HG03095 (cell line): Measurements from ENCODE around the gene IFIT1.
"Not testable (repeated sequence)": the region's sequence is repeated elsewhere in the genome, so short reads cannot be mapped to it uniquely, and the experiment has no call there.

ENCODE experiments used
- ATAC-seq: cut with Tn5 transposase; IDR thresholded peaks from one replicate; pipeline ENCODE4 v1.9.1; 2021; ENCODE audit warnings: moderate library complexity; ENCODE audit not compliant: unreplicated experiment

IFIT1 gene

DNA sequence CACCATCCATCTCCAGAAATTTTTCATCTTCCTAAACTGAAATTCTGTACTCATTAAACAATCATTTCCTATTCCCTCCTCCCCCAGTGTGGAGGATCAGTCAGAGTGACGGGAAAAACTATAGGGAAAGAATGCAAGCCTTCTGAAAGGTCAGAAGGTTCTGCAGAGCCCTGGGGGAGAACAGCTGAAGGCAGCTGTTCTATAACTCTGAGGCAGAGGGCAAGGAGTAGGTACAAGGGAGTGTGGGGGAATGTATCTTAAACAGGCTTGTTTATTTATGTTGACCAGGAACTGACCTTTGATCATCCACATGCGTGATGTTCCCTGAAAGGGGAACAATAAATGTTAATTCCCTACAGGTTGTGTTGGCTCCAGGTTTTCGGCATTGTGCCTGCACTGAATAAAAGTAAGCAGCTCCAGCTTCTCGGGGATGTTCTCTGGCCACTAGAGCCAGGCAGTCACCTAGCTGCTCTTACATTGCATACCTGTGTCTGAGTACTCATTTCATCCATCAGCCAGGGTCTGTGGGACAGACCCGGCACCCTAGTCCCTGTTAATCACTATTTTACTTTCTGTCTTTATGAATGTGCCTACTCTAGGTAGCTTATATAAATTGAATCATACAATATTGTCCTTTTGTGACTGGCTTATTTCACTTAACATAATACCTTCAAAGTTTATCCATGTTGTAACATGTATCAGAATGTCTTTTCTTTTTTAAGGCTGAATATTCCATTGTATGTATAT lies 5.8 kb downstream of the IFIT1 start:
- ATAC-seq = no peak

DNA sequence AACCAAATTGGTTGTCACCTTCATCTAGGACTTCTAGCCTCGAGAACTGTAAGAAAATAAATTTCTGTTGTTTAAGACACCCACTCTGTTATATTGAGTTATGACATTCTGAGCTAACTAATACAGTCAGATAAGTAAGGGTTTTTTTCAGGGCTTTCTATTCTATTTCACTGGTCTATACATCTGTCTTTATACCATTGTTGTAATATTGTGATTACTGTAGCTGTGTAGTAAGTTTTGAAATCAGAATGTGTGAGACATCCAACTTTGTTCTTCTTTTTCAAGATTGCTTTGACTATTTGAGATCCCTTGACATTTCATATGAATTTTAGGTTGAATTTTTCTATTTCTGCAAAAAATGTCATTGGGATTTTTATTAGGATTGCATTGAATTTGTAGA lies 7.5 kb downstream of the IFIT1 start:
- ATAC-seq = no peak

DNA sequence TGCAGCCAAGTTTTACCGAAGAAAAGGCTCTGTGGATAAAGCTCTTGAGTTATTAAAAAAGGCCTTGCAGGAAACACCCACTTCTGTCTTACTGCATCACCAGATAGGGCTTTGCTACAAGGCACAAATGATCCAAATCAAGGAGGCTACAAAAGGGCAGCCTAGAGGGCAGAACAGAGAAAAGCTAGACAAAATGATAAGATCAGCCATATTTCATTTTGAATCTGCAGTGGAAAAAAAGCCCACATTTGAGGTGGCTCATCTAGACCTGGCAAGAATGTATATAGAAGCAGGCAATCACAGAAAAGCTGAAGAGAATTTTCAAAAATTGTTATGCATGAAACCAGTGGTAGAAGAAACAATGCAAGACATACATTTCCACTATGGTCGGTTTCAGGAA lies 10.6 kb downstream of the IFIT1 start:
- ATAC-seq = no peak

DNA sequence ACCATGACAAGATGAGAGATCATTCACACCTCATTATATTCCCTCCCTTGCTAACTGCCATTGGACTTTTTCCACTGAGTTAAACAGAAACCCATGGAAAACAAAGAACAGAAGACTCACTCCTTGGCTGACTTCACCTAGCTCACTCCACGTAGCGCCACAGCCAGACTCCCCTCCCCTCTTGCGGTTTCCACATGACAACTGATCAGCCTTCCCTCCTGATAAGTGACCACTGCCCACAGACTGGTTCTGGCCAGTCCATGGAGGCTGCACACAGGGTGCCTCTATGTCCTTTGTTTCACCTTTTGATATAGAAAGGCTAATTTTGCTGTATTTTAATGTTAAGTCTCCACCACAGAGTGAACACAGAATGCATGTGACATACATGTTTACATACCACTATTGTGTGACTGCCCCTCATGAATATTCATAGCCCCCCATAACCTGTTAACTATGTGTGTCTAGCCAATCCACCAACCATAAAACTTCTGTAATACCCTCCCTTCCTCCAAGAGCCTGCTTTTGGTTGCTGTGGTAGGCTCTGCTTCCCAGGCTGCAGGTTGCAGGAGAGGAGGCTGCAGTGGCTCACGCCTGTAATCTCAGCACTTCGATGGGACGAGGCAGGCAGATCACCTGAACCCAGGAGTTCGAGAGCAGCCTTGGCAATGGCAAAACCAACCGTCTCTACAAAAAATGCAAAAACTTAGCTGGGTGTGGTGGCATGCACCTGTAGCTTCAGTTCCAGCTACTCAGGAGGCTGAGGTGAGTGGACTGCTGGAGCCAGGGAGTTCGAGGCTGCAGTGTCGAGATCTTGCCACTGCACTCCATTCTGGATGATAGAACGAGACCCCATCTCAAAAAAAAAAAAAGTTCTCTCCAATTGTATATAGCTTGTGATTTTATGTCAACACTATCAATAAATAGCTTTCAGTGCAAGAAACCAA lies 12.0 kb downstream of the IFIT1 start:
- ATAC-seq = no peak

DNA sequence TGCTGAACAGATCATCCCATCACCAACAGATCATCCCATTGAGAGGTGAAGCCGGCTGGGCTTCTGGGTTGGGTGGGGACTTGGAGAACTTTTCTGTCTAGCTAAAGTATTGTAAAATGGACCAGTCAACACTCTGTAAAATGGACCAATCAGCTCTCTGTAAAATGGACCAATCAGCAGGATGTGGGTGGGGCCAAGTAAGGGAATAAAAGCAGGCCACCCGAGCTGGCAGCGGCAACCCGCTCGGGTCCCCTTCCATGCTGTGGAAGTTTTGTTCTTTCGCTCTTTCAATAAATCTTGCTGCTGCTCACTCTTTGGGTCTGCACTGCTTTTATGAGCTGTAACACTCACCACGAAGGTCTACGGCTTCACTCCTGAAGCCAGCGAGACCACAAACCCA lies 13.8 kb downstream of the IFIT1 start:
- not testable (repeated sequence) for ATAC-seq

DNA sequence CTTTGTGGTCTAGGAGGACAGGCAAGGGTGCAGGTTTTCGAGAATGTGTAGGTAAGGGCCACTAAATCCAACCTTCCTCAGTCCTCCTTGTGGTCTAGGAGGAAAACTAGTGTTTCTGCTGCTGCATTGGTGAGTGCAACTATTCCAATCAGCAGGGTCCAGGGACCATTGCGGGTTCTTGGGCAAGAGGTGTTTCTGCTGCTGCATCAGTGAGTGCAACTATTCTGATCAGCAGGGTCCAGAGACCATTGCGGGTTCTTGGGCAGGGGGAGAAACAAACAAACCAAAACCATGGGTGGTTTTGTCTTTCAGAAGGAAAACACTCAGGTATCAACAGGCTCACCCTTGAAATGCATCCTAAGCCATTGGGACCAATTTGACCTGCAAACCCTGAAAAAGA lies 15.4 kb downstream of the IFIT1 start:
- ATAC-seq = not testable (repeated sequence)

DNA sequence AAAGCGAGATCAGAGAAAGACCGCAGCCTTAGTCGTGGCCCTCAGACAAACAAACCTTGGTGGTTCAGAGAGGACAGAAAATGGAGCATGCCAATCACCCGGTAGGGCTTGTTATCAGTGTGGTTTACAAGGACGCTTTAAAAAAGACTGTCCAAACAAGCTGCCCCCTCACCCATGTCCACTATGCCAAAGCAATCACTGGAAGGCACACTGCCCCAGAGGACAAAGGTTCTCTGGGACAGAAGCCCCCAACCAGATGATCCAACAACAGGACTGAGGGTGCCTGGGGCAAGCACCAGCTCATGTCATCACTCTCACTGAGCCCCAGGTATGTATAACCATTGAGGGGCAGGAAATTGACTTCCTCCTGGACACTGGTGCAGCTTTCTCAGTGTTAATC lies 16.9 kb downstream of the IFIT1 start:
- ATAC-seq = not testable (repeated sequence)

DNA sequence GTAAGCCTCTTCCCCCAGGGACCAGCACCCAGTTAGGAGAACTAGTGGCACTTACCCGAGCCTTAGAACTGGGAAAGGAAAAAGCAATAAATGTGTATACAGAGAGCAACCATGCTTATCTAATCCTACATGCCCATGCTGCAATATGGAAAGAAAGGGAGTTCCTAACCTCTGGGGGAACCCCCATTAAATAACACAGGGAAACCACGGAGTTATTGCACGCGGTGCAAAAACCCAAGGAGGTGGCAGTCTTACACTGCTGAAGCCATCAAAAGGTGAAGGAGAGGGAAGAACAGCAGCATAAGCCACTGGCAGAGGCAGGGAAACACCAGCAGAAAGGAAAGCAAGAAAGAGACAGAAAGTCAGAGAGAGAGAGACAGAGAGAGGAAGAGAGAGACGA lies 18.1 kb downstream of the IFIT1 start:
- not testable (repeated sequence) for ATAC-seq

DNA sequence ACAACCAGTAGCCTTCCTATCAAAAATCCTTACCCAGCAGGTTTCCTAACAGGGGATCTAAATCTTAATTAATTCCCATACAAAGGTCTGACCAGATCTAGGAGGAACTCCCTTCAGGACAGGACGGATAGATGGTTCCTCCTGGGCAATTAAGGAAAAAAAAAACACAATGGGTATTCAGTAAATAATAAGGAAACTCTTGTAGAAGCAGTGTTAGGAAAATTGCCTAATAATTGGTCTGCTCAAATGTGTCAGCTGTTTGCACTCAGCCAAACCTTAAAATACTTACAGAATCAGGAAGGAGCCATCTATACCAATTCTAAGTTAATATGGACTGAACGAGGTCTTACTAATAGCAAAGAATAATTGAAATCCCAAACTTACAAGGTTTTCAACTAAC lies 18.7 kb downstream of the IFIT1 start:
- ATAC-seq = not testable (repeated sequence)

DNA sequence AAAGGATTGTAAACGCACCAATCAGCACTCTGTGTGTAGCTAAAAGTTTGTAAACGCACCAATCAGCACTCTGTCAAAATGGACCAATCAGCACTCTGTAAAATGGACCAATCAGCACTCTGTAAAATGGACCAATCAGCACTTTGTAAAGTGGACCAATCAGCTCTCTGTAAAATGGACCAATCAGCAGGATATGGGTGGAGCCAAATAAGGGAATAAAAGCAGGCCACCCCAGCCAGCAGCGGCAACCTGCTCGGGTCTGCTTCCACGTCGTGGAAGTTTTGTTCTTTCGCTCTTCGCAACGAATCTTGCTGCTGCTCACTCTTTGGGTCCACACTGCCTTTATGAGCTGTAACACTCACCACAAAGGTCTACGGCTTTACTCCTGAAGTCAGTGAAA lies 19.9 kb downstream of the IFIT1 start:
- not testable (repeated sequence) for ATAC-seq

DNA sequence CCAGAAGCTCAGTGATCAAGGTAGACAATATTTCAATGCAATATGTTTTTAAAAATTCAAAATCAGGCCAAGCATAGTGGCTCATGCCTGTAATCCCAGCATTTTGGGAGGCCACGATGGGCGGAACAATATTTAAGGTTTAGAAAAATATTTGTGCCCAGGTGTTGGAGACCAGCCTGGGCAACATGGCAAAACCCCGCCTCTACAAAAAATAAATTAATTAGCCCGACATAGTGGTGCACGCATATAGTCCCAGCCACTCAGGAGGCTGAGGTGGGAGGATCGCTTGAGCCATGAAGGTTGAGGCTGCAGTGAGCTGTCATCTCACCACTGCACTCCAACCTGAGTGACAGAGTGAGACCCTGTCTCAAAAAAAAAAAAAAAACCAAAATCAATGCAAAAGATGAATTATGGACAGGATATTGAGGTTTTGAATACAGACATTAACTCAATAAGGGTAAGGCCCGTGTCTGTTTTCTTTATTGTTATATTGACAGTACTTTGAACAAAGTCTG lies 21.0 kb downstream of the IFIT1 start:
- no peak for ATAC-seq

DNA sequence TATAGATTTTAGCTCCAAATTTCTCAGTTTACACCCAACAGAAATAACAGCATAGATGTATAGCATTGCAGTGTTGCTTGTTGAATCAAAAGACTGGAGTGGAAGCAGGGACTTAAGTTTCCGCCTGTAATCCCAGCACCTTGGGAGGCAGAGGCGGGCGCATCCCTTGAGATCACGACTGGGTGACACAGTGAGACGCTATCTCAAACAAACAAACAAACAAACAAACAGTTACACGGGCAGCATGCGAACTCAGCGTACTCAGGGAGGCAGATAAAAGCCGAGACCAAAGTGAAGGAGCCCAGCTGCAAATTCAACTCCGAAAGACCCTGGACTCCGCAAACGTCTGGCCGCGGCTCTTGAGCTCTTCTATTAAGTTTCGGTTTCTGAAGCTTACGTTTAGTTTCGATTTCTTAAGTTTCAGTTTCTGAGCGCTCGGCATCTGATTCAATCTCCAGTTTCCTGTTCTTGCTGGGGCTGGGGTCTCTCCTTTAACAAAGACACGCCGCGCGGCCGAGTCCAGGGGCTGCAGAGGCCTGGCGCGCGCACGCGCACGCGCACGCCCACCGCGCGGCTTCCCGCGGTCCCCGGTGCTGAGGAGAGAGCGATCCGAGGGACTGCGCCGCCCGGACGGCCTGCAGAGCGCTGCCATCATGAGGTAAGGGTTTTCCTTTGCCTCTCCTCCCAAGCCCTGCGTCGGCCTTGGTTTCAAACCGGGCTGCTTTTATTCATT lies 21.9 kb downstream of the IFIT1 start, which contains the start of gene IFIT5:
Gene IFIT5 (plus strand): TSS at position 423 of the 733 bp plus-strand sequence. CDS start 231 bp downstream, at position 654.
- ATAC-seq = peak; percentile 73

DNA sequence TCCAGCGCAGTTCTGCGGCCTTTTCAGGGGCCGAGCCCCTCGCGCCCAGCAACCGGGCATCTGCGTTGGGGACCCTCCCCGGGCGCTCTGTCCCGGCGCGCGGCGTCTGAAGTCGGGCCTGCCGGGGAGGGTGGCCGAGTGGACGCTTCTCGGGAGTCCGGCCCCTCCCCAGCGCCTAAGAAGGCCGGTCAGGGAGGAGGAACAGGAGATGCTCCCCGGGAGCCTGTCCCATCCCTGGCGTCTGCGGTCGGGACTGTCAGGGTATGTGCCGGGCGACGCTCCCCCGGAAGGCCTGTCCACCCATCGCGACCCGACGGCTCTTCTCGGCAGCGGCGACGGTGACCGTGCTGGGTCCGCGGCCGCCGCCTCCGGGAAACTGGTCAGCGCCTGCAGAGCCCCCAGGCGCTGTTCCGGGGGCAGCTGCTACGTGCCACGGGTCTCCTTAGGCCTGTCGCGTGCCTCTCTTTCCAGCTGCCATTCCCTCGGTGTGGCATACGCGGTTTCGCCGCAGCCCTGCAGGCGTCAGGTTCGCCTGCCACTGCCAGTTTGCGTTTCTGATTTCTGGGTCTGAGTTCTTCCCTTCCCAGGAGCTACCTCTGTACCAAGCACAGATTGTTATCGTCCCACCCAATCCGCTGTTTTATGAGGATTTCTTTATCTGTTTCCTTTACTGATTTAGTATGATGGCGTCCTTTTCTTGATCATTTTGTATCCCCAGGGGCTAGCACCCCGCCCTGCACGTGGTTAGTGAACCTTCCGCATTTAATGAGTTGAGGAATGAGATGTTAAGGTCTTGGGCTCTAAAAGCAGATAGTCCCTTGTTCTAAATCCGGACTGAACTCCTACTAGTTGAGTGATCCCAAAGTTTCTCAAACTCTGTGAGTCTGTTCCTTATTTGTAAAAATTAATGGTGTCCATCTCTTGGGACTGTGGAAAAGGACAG lies 22.7 kb downstream of the IFIT1 start:
- peak; percentile 30 for ATAC-seq

DNA sequence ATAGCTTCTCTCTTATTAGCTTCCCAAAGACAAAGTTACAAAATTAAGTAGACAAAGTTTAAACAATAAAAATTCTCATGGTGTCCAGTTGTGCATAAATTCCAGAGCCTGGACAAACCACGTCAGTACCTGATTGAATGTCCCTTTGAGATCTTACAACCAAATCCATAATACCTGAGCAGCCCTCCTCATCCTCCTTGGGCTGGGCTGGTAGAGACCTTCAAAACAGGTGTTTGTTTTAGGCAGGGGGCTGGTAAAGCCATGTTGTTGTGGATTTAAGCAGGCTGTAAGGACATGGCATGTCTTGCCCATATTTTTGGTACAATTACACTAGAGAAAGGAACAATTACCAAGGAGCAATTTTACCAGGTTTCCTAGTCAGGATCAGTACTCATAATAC lies 24.0 kb downstream of the IFIT1 start:
- no peak for ATAC-seq

DNA sequence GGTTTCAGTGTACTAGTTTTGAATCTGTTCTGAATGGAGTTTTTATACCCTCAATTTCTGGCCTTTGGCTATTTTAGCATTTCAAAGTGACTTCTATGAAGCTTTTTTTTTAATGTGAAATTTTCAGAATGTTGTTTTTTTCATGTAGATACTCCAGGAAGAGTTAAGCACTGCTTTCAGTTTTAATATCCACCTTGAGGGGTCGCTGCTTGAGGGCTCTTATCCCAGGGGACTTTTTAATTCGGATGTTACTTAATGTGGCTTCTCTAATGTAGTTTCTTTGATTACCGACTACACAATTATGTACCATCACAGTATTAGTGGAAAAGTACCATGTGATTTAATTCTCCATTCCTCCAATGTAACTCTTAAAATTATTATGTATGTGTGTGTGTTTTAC lies 27.1 kb downstream of the IFIT1 start:
- ATAC-seq = no peak

DNA sequence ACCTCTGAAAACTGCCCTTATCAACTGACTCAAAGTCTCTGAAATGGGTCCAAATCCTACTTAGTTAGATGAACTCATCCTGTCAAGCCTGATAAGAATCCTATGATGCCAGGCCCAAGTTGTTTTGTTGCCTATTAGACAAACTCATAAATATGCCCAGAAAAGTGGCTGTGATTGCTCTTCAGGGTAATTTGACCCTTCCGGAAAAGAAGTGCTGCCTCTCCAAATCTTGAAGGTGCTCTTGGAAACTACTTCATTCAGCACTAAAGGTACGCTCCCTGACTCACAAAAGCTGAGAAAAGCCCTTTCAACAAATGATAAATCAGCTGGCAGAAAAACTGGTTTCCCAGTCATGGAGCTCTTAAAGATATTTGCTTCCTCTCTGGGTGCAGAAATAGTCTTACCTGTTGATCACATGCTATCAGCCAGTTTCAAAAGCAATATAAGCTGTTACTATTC lies 28.6 kb downstream of the IFIT1 start:
- ATAC-seq = no peak

DNA sequence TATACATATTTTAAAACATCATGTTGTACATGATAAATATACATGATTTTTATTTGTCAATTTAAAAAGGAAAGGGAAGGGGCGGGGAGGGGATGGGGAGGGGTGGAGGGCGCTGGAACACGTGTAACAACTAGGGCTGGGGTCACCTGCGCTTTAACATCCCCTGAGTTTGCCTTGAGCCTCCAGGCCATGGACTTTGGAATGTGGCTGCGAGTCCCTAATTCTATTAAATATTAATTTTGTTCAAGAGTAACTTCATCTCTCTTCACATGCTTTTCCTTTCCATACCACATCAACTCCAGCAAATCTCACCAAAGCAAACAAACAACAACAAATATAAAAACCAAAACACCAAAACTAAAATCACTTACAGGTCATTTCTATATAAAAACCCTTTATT lies 32.6 kb downstream of the IFIT1 start:
- no peak for ATAC-seq

DNA sequence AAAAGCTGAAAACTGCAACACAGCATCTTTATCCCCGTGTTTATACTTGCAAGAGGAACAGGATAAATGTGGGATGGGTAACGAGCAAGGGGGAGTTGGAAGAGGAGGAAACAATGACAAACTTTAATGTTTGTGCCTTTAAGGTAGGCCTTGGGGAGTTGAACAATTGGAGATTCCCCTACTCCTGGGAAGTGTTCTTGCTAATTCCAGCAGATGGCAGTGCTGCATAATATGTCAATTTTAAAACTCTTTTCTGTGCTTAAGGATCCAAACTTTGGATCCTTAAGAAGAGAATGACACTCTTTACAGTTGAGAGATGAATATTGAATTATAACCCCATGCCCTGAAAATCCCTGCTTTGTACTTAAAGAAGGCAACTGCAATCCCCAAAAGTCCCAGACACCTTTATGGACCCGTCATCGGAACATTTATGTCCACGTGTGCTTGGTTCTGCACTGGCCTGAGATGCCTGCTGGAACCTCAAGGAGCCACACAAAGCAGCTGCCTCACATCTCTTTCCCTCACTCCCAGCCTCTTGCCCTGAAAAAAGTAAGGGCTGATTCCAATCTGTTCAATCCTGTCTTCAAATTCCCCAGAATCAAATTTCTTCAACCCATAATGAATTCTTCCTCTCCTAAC lies 33.9 kb downstream of the IFIT1 start:
- ATAC-seq = no peak

DNA sequence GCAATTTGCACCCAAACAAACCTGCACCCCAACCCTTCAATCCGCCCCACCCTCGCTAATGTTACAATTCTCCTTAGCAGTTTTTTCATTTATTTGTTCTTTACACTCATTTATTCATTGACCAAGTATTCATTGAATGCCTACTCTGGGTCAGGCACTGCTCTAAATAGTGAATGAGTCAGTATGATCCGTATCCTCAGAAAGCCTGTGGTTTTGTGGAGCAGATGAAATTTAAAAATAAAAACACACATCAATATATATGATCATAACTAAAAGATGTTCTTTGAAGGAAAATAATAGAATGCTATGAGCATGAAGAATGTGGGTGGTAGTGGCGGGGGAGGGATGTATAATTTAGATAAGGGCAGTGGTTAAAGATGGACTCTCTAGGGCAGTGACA lies 35.2 kb downstream of the IFIT1 start:
- no peak for ATAC-seq
